Adipocyte (in vitro differentiated cells): ENCODE data around the gene SPINDOC.

Experiments used
- DNase-seq: peaks from one replicate; pipeline ENCODE4 v3.0.0-alpha.2; 2015; ENCODE audit warnings: low read depth
- H3K27me3 ChIP-seq: replicated peaks from 2 replicates; pipeline ENCODE4 v1.7.0; 2013; ENCODE audit warnings: mild to moderate bottlenecking, low read length, moderate library complexity; ENCODE audit not compliant: control insufficient read depth, insufficient read depth
- H3K36me3 ChIP-seq: 2 replicates; pipeline ENCODE4 v1.7.0; 2013; ENCODE audit warnings: low read length, mild to moderate bottlenecking, moderate library complexity; ENCODE audit not compliant: control insufficient read depth, insufficient read depth, severe bottlenecking
- H3K4me1 ChIP-seq: 2 replicates; pipeline ENCODE4 v1.7.0; 2013; ENCODE audit warnings: mild to moderate bottlenecking, low read length, moderate library complexity; ENCODE audit not compliant: control insufficient read depth, insufficient read depth
- H3K4me3 ChIP-seq: 2 replicates; pipeline ENCODE4 v1.7.0; 2013; ENCODE audit warnings: mild to moderate bottlenecking, low read length, moderate library complexity
- H3K9ac ChIP-seq: 2 replicates; pipeline ENCODE4 v1.7.0; 2013; ENCODE audit warnings: mild to moderate bottlenecking, low read length, moderate library complexity
- H3K9me3 ChIP-seq: 2 replicates; pipeline ENCODE4 v1.7.0; 2013; ENCODE audit warnings: mild to moderate bottlenecking, low read length, moderate library complexity; ENCODE audit not compliant: control insufficient read depth

Gene SPINDOC

GRCh38 chr11:63817758-63818498, 4.7 kb downstream of the SPINDOC start:
- DNase-seq = no peak
- Histone ChIP-seq H3K36me3 (peaks cover 55% of the 10 kb centered on the region), H3K9me3 (no peaks in the 10 kb centered on the region), H3K4me3 (no peak overlapping the region), H3K27me3 (no peaks in the 10 kb centered on the region), H3K4me1 (peaks cover 12% of the 10 kb centered on the region), H3K9ac (no peak overlapping the region)

GRCh38 chr11:63818609-63819008, 5.4 kb downstream of the SPINDOC start:
- DNase-seq = no peak
- no peaks in the 10 kb centered on the region for H3K9me3 ChIP-seq
- no peaks in the 10 kb centered on the region for H3K27me3 ChIP-seq
- H3K4me1 ChIP-seq = peaks cover 12% of the 10 kb centered on the region
- H3K36me3 ChIP-seq = peaks cover 61% of the 10 kb centered on the region
- no peak overlapping the region for H3K4me3 ChIP-seq
- no peak overlapping the region for H3K9ac ChIP-seq

- no peaks in the 10 kb centered on the region for H3K27me3 ChIP-seq
- no peaks in the 10 kb centered on the region for H3K4me1 ChIP-seq
- DNase-seq = no peak
- peaks cover 81% of the 10 kb centered on the region for H3K36me3 ChIP-seq
- no peak overlapping the region for H3K4me3 ChIP-seq
- no peaks in the 10 kb centered on the region for H3K9me3 ChIP-seq
- no peak overlapping the region for H3K9ac ChIP-seq
Measured at GRCh38 chr11:63821411-63821810, 8.2 kb downstream of the SPINDOC start.

GRCh38 chr11:63826471-63827190, 13.4 kb downstream of the SPINDOC start:
- peaks cover 52% of the 10 kb centered on the region for H3K36me3 ChIP-seq
- no peak overlapping the region for H3K4me3 ChIP-seq
- no peaks in the 10 kb centered on the region for H3K4me1 ChIP-seq
- no peak for DNase-seq
- no peaks in the 10 kb centered on the region for H3K27me3 ChIP-seq
- H3K9ac ChIP-seq = no peak overlapping the region
- H3K9me3 ChIP-seq = no peaks in the 10 kb centered on the region

- Histone ChIP-seq H3K27me3 (no peaks in the 10 kb centered on the region), H3K4me3 (no peak overlapping the region), H3K36me3 (peaks cover 23% of the 10 kb centered on the region), H3K4me1 (no peaks in the 10 kb centered on the region), H3K9ac (no peak overlapping the region), H3K9me3 (no peaks in the 10 kb centered on the region)
- no peak for DNase-seq
Measured at GRCh38 chr11:63829823-63830489, 16.7 kb downstream of the SPINDOC start.

- H3K4me1 ChIP-seq = peaks cover 7% of the 10 kb centered on the region
- H3K27me3 ChIP-seq = no peaks in the 10 kb centered on the region
- DNase-seq = no peak
- no peaks in the 10 kb centered on the region for H3K9me3 ChIP-seq
- no peak overlapping the region for H3K9ac ChIP-seq
- no peak overlapping the region for H3K4me3 ChIP-seq
- peaks cover 9% of the 10 kb centered on the region for H3K36me3 ChIP-seq
Measured at GRCh38 chr11:63831326-63831725, 18.1 kb downstream of the SPINDOC start.

GRCh38 chr11:63832336-63832735, 19.1 kb downstream of the SPINDOC start:
- no peak for DNase-seq

GRCh38 chr11:63833048-63833447, 19.8 kb downstream of the SPINDOC start:
- Histone ChIP-seq H3K36me3 (no peaks in the 10 kb centered on the region), H3K27me3 (no peaks in the 10 kb centered on the region), H3K9ac (no peak overlapping the region), H3K4me3 (no peak overlapping the region), H3K9me3 (no peaks in the 10 kb centered on the region), H3K4me1 (peaks cover 13% of the 10 kb centered on the region)
- no peak for DNase-seq

More at GRCh38 chr11:63832336-63832735, 19.1 kb downstream of the SPINDOC start:
- Histone ChIP-seq H3K9me3 (no peaks in the 10 kb centered on the region), H3K27me3 (no peaks in the 10 kb centered on the region), H3K36me3 (no peaks in the 10 kb centered on the region), H3K9ac (no peak overlapping the region), H3K4me3 (no peak overlapping the region), H3K4me1 (peaks cover 11% of the 10 kb centered on the region)

GRCh38 chr11:63834535-63835157, 21.4 kb downstream of the SPINDOC start:
- Histone ChIP-seq H3K4me1 (peaks cover 16% of the 10 kb centered on the region), H3K4me3 (no peak overlapping the region), H3K36me3 (no peaks in the 10 kb centered on the region), H3K27me3 (no peaks in the 10 kb centered on the region), H3K9ac (no peak overlapping the region), H3K9me3 (no peaks in the 10 kb centered on the region)
- DNase-seq = no peak

- Histone ChIP-seq H3K9me3 (no peaks in the 10 kb centered on the region), H3K9ac (peak overlapping the region; percentile 50), H3K36me3 (no peaks in the 10 kb centered on the region), H3K4me3 (no peak overlapping the region), H3K27me3 (no peaks in the 10 kb centered on the region), H3K4me1 (peaks cover 18% of the 10 kb centered on the region)
- DNase-seq = no peak
Measured at GRCh38 chr11:63835158-63835545, 21.9 kb downstream of the SPINDOC start.
